CD4-positive, alpha-beta T cell (primary cell): ENCODE results near the gene PKD2L1. TPM values are rescaled to one million over a fixed set of nuclear protein-coding genes. Genes with fewer than 3 reads are reported as not detected.

ENCODE experiments used
- ATAC-seq: fragments of 200-7000 bp; cut with Tn5 transposase; one replicate; pipeline ENCODE4 v1.10.0; 2022; ENCODE audit warnings: mild to moderate bottlenecking; ENCODE audit not compliant: poor library complexity
- CTCF ChIA-PET: fragments of 350-600 bp; sonication (Branson Sonifier 250); formaldehyde crosslinking; loops from one replicate; lab custom pipeline; 2021; ENCODE audit warnings: antibody characterized with exemption, inconsistent platforms; lab: Charles Lee
- POLR2A ChIA-PET: fragments of 350-600 bp; sonication (Branson Sonifier 250); formaldehyde crosslinking; loops from one replicate; lab custom pipeline; 2021; ENCODE audit warnings: antibody characterized with exemption, inconsistent platforms; lab: Charles Lee
- DNase-seq, 14 experiments: peaks; one replicate each; pipeline ENCODE4 v3.0.0-alpha.2; 2013 to 2020; ENCODE audit warnings: mixed read lengths in 2 of 14
- H3K27ac ChIP-seq, 2 donors: one replicate each; pipeline versions ENCODE4 v1.5.1 to v1.7.0; 2013; ENCODE audit warnings: low read length in 2 of 2, low read depth in 1 of 2, mild to moderate bottlenecking in 1 of 2
- H3K27me3 ChIP-seq, 2 experiments: 1 replicate in 1 of 2; 2 replicates in 1 of 2; pipeline versions ENCODE4 v1.6.1 to v1.7.0; 2013; ENCODE audit warnings: low read length in 2 of 2, control low read depth in 1 of 2, mild to moderate bottlenecking in 1 of 2, moderate library complexity in 1 of 2; ENCODE audit not compliant: insufficient read depth in 2 of 2, control insufficient read depth in 1 of 2
- H3K36me3 ChIP-seq: one replicate; pipeline ENCODE4 v1.6.1; 2013; ENCODE audit warnings: low read length, control low read depth; ENCODE audit not compliant: insufficient read depth
- H3K4me1 ChIP-seq: one replicate; pipeline ENCODE4 v1.6.1; 2013; ENCODE audit warnings: low read length, control low read depth; ENCODE audit not compliant: insufficient read depth
- H3K4me3 ChIP-seq: one replicate; pipeline ENCODE4 v1.5.1; 2013; ENCODE audit warnings: mild to moderate bottlenecking, low read length, moderate library complexity
- H3K9me3 ChIP-seq, 2 experiments: 1 replicate in 1 of 2; 2 replicates in 1 of 2; pipeline versions ENCODE4 v1.6.1 to v1.7.0; 2013; ENCODE audit warnings: low read length in 2 of 2, mild to moderate bottlenecking in 2 of 2, control low read depth in 1 of 2, moderate library complexity in 1 of 2; ENCODE audit not compliant: control insufficient read depth in 1 of 2, insufficient read depth in 1 of 2
- H3K27ac Mint-ChIP-seq: one replicate; pipeline ENCODE4 v1.8.0; 2020; ENCODE audit warnings: mixed read lengths
- H3K27me3 Mint-ChIP-seq: one replicate; pipeline ENCODE4 v1.8.0; 2021; ENCODE audit warnings: mixed read lengths
- H3K36me3 Mint-ChIP-seq: one replicate; pipeline ENCODE4 v1.8.0; 2021; ENCODE audit warnings: low read depth, mixed read lengths
- H3K4me1 Mint-ChIP-seq: one replicate; pipeline ENCODE4 v1.8.0; 2021; ENCODE audit warnings: low read depth, mixed read lengths
- H3K4me3 Mint-ChIP-seq: one replicate; pipeline ENCODE4 v1.8.0; 2020; ENCODE audit warnings: mild to moderate bottlenecking, mixed read lengths
- H3K9me3 Mint-ChIP-seq: one replicate; pipeline ENCODE4 v1.8.0; 2020; ENCODE audit warnings: mixed read lengths
- CTCF ChIP-seq: fragments of 200-600 bp; IDR thresholded peaks from one replicate; pipeline ENCODE4 v1.8.0; 2022; ENCODE audit warnings: antibody characterized with exemption, mild to moderate bottlenecking
- intact Hi-C, 2 experiments: fragments of 100-400 bp; cut with DNase I in 1 of 2; cut with micrococcal nuclease in 1 of 2; formaldehyde crosslinking; loops; one replicate each; pipeline versions ENCODE4 v1.15.1 to v1.9.0; 2023 to 2025; cut with DNase I, micrococcal nuclease
- total RNA-seq, 174 experiments: library from RNA in 2 of 174; stranded (reverse) in 2 of 174; gene quantifications; one replicate each; pipeline ENCODE4 v1.2.3 and lab custom pipeline; 2021 to 2026

The PKD2L1 gene
- total RNA-seq, 2 experiments from 2014 or later = not detected

DNA sequence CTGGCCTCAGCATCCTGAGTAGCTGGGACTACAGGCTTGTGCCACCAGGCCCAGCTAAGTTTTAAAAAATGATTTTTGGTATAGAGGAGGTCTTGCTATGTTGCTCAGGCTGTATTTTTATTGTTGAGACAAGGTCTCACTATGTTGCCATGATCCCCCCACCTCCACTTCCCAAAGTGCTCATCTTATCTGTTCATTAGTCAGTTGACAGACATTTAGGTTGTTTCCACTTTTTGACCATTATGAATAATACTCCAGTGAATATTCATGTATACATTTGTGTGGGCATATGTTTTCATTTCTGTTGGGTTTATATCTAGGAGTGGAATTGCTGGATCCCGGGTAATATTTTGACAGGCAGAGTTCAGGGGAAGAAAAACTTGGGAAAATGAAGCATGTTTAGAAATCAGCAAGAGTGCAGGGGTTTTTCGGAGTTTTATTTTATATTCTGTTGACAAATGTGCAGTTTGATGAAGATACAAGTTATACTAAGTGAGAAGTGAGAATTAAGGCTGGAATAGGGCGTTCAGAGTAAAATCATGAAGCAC lies 14.3 kb upstream of the PKD2L1 start:
- no peaks in the 10 kb centered on the region for H3K36me3 Mint-ChIP-seq

GRCh38 chr10:100342627-100342972 lies 12.6 kb upstream of the PKD2L1 start:
- intact Hi-C loops = loop anchor here (1.0 to 2.0 kb wide), 3 partner anchors 30 to 166 kb away; no protein-coding TSS in a partner anchor
- H3K27me3 Mint-ChIP-seq = peaks cover 4% of the 10 kb centered on the region
- no peak overlapping the region for H3K27ac ChIP-seq

More for the DNA sequence above, 14.3 kb upstream of the PKD2L1 start:
- ChIA-PET CTCF (interaction anchor here (1.2 to 2.4 kb wide), 2 partner anchors 90 to 164 kb away, joined by 3 to 6 read pairs; no protein-coding TSS in a partner anchor), POLR2A (interaction anchor here (3.4 kb wide), 2 partner anchors 26 to 29 kb away, joined by 14 to 15 read pairs; no protein-coding TSS in a partner anchor)
- H3K27me3 Mint-ChIP-seq = peaks cover 4% of the 10 kb centered on the region
- intact Hi-C loops = no loop called here
- H3K27me3 ChIP-seq = no peaks in the 10 kb centered on the region
- no peak for TF ChIP-seq CTCF
- DNase-seq (no peak), ATAC-seq (no peak)
- H3K4me3 ChIP-seq = no peak overlapping the region
- peaks cover 18% of the 10 kb centered on the region for H3K4me1 ChIP-seq
- H3K27ac ChIP-seq = no peak overlapping the region
- no peaks in the 10 kb centered on the region for H3K9me3 ChIP-seq
- peaks cover 7% of the 10 kb centered on the region for H3K4me1 Mint-ChIP-seq
- no peaks in the 10 kb centered on the region for H3K36me3 ChIP-seq
- H3K4me3 Mint-ChIP-seq = peak overlapping the region; percentile 5
- no peaks in the 10 kb centered on the region for H3K9me3 Mint-ChIP-seq
- H3K27ac Mint-ChIP-seq = no peak overlapping the region

GRCh38 chr10:100341953-100342626 lies 12.1 kb upstream of the PKD2L1 start:
- peaks cover 8% of the 10 kb centered on the region for H3K4me1 ChIP-seq
- CTCF ChIA-PET = interaction anchor here (1.0 to 1.2 kb wide), 3 partner anchors 92 to 173 kb away, joined by 3 read pairs; no protein-coding TSS in a partner anchor
- Mint-ChIP-seq H3K27ac (no peak overlapping the region), H3K4me3 (no peak overlapping the region), H3K27me3 (peaks cover 4% of the 10 kb centered on the region), H3K36me3 (no peaks in the 10 kb centered on the region), H3K9me3 (no peaks in the 10 kb centered on the region), H3K4me1 (no peaks in the 10 kb centered on the region)
- no peak overlapping the region for H3K4me3 ChIP-seq
- POLR2A ChIA-PET = no interaction called here
- no peaks in the 10 kb centered on the region for H3K27me3 ChIP-seq
- intact Hi-C loops = loop anchor here (1.0 to 2.0 kb wide), 3 partner anchors 31 to 166 kb away; no protein-coding TSS in a partner anchor
- no peaks in the 10 kb centered on the region for H3K9me3 ChIP-seq
- no peak overlapping the region for H3K27ac ChIP-seq
- peak; percentile 33 for TF ChIP-seq CTCF
- DNase-seq (peak in 13 of 14 experiments; percentile 11 to 72 (median 32)), ATAC-seq (peak; percentile 52)
- no peaks in the 10 kb centered on the region for H3K36me3 ChIP-seq

More at GRCh38 chr10:100342627-100342972, 12.6 kb upstream of the PKD2L1 start:
- H3K27me3 ChIP-seq = no peaks in the 10 kb centered on the region
- DNase-seq (no peak), ATAC-seq (no peak)
- peaks cover 2% of the 10 kb centered on the region for H3K4me1 Mint-ChIP-seq
- H3K9me3 ChIP-seq = no peaks in the 10 kb centered on the region
- no peaks in the 10 kb centered on the region for H3K36me3 ChIP-seq
- H3K4me3 ChIP-seq = no peak overlapping the region
- H3K9me3 Mint-ChIP-seq = no peaks in the 10 kb centered on the region
- POLR2A ChIA-PET = no interaction called here
- CTCF ChIA-PET = interaction anchor here (1.0 to 1.4 kb wide), 3 partner anchors 140 to 173 kb away, joined by 3 read pairs; no protein-coding TSS in a partner anchor
- H3K36me3 Mint-ChIP-seq = no peaks in the 10 kb centered on the region
- TF ChIP-seq CTCF = no peak
- H3K4me3 Mint-ChIP-seq = no peak overlapping the region
- H3K27ac Mint-ChIP-seq = no peak overlapping the region
- H3K4me1 ChIP-seq = peaks cover 12% of the 10 kb centered on the region
